NK-92 (cell line): ENCODE results near the gene LRRC74B.
"Not testable (repeated sequence)": the region's sequence is repeated elsewhere in the genome, so short reads cannot be mapped to it uniquely, and the experiment has no call there.

Experiments used
- DNase-seq: peaks from one replicate; lab custom pipeline; 2025; ENCODE audit not compliant: unreplicated experiment; lab: John Stamatoyannopoulos, UW

The LRRC74B gene, protein sequence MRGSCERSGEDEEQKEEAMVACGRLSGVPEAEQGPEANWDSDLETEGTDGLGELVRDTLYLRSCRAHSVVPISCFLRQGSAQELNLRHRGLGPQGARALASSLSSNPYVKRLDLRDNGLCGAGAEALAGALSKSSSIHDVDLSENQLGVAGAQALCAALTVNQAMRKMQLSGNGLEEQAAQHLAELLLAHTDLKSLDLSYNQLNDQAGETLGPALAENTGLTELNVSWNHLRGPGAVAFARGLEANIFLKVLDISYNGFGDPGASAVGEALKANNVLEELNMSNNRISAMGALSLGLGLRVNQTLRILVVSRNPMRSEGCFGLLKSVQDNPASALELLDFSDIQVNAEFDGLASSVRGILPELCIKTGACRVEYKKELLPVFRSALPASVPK

GRCh38 chr22:21045585-21046294 lies at the start of gene LRRC74B:
Gene LRRC74B, plus strand, starts transcription at chr22:21045946. Its CDS starts 41 bp downstream, at chr22:21045987.
- DNase-seq = no peak

DNA sequence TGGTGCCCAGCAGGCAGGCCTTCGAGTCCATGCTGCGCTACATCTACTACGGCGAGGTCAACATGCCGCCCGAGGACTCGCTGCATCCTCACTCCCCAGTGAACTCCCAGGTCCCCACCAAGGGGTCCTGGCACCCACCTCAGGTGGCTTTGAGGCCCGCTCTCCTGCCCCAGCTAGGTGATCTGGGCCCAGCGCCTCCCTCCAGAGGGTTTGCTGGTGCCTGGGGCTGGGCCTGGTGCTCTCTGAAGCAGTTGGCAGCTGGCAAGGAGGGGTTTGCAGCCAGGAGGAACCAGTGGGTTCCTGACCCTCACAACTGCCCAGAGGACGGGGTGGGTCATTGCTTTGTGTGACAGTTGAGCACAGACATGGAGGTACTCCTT lies 49.7 kb upstream of the LRRC74B start:
- DNase-seq = no peak

DNA sequence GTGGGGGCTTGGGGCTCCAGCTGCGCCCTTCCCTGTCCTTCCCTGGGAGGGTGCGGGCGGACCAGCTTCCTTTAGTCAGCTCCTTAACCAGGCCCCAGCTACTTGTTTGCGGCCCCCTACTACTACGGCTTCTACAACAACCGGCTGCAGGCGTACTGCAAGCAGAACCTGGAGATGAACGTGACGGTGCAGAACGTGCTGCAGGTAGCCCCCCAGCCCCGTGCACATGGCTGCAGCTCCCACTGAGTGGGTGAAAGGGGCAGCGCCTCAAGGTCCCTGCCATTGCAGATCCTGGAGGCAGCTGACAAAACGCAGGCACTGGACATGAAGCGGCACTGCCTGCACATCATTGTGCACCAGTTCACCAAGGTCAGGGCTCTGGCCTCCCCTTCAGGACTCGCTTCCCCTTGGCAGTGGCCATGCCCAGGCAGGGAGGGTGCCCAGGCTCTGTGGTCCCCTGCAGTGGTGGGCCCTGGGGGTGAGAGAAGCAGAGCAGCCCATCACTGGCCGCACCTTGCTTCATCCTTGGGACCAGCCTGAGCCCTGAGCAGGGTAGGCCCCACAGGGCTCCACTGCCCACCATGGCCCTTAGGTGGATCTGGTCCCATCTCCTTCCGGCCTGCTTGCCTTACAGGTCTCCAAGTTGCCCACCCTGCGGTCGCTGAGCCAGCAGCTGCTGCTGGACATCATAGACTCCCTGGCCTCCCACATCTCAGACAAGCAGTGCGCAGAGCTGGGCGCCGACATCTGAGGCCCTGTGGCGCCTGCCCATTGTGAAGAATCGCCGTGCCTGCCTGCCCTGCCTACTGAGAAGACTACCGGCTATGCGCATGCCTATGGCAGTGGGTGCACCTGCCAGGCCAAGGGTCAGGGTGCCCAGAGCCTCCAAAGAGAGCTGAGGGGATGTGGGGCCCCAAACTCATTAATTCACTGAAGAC lies 48.9 kb upstream of the LRRC74B start:
- no peak for DNase-seq

DNA sequence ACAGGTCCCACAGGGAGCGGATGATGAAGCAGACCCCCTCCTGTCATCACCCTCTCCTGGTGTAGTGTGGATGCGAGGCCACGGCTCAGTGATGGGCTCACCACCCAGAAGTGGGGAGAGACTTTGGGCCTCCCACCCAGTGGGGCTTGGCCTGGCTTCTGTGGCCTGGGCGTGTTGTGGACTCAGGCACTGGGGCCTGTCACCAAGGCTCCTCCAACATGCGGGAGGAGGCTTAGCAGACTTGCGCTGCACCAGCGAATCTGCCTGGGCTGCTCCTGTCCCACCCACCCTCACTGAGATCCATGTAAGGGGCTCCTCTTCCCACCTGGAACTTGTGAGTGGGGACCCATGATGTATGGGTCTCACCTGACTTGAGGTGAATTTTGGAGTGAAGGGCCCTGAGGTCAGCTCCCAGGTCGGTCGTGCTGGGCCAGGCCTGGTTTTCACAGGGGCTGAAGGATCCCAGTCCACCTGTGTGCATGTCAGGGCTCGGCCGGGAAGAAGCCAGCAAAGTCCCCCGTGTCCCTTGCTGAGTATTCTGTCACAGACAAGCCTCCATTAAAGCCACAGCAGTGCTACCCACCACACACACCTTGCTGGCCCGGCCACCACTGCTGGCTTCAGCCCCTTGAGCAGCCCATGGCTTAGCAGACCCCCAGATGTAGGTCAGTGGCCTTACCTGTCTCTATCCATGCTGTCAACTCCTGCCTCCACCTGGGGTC lies 48.0 kb upstream of the LRRC74B start:
- no peak for DNase-seq

DNA sequence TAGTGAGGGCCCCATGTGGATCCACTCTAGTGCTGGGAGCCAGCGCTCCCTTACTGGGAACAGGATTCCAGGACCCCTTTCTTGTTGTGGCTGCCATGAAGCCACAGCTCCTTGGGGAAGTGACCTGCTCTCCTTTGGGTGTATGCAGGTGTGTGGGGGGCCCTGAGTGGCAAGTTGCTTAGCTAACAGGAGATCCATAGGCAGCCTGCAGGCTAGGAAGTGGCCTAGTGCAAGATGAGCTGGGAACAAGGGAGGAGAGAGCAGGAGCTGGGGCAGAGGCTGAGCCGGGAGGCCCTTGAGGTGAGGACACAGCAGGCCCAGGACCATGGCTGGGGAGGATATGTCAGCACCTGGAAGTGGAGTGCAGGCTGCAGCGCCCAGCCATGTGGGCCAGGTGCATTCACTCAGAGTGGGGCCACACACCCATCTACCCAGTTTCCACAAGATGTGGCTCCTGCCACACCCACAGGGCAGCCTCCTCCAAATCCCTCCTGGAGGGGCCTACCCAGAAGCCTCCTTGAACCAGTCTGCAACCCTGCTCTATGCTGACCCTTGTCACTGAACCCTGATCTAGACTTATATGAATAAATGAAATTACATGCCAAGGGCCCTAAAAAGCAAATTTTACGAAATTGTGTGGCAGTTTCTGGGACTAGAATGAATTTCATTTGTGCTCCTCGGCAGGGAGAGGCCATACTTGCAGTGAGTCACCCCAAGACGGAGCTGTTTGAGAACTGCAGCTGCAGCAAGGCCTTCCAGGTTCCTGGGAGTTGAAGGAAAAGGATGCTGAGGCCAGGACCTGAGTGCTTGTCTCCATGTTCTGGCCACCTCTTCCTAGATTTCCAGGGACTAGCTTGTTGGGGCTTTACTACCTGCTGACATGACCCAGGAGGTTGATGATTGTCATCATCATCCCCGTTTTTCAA lies 47.1 kb upstream of the LRRC74B start:
- DNase-seq = no peak

GRCh38 chr22:20999350-21000206 lies 46.2 kb upstream of the LRRC74B start:
- no peak for DNase-seq

DNA sequence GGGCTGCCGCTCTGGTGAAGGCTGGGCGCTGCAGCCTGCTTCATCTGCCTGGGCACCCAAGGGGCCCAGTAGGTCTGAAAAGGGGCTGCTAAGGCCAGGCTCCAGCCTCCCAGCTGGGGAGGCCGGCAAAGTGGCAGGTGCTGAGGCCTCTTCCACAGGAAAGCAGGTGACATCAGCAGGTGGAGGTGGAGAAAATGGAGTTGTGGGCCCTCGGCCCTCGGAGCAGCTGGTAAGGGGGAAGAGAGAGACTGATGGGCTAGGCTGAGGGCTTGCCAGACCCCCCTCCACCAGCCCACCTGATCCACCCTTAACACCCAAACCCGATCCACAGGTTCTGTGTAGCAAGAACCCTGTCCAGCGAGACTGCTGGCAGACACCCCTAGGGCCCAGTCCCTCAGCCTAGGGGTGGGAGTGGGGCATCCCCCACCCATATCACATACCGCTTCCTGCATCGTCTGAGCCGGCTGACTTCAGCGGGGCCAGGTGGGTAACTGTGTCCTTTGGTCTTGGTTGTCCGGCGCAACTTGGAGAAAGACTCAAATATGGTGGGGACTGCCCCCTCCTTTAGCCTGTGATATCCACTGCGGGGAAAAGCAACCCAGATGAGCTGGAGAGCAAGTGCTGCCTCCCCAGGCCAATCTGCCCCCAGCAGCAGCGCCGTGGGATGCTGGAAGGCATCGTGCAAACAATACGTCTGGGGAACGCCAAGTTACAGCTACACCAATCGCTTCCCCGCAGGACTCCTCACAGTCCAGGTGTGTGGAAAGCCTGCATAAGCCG lies 45.3 kb upstream of the LRRC74B start:
- no peak for DNase-seq

DNA sequence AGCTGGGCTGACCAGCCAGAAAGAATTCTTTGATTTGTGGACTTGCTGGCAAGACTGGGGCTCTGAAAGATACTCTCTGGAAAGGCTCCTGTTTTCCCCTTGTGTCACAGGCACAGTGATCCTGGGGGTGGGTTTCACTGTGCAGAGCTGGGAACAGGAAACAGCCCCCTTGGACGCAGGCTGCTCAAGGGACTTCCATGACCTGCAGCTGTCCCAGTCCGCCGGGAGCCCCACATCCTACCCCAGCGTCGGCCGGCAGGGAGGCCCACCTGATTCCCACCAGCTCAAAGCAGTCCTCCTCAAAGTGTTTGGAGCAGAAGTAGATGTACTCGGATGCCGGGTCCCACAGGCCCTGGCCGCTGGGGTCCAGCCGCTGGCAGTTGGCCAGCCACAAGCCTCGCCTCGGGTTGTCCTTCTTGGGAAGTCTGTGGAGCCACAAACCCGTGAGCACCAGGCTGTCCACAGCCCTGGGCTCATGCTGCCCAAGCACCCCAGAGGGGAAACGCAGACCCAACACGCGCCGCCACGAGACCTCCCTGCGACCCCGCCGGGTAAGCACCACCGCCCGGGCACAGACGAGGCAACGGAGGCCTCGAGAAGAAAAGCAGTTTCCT lies 44.7 kb upstream of the LRRC74B start:
- no peak for DNase-seq

DNA sequence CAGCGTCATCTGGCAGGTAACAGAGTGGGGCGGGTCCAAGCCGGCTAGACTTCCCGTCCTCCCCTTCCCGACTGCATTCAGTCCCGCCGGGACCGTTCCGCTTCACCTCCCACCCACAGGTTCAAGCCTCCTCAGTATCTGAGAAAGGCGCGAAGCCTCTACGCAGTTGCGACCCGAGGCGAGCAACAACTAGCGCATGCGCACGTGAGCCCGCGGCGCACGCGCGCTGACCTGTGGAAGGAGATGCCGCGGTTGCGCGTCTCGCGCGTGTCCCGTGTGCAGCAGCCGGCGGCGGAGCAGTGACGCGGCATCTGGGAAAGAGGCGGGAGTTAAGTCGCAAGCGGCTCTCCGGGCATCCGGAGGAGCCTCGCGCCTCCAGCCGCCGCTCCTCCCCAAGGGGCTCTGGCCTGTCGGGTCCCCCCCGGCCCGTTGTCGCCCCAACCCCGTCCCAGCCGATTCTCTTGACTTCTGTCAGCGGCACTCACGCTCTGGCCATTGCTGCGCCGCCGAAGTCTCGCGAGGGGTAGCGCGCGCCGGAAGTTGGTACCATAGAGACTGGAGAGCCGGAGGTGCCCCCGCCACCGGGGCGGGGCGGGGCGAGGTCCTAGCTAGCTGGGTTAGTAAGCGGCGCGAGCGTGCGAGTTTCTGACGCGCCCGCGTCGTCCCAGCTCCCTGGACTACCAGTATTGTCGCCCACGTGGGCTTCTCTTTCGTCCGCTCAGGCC lies 44.0 kb upstream of the LRRC74B start, which contains the start of gene THAP7:
TSS of gene THAP7 (minus strand) at position 518 of the 725 bp plus-strand sequence. CDS start at position 311, 207 bp downstream.
- DNase-seq = peak; percentile 64

DNA sequence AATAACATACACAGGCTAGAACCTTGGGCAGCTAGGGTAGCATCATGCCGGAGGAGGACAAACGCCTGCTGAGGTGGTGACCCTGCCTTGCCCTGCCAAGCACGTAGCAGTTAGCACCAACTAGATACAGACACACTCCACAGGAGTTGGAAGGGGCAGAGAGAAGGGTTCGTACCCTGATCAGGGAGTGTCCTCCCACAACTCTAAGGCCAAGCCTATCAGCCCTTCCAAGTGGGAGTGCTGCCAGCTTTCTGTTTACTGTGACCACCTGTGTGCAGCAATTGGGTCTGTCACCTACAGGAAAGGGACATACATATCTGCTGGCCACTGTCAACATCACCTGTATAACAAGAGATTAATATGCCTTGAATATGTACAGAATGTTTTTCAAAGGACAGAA lies 42.0 kb upstream of the LRRC74B start:
- no peak for DNase-seq

DNA sequence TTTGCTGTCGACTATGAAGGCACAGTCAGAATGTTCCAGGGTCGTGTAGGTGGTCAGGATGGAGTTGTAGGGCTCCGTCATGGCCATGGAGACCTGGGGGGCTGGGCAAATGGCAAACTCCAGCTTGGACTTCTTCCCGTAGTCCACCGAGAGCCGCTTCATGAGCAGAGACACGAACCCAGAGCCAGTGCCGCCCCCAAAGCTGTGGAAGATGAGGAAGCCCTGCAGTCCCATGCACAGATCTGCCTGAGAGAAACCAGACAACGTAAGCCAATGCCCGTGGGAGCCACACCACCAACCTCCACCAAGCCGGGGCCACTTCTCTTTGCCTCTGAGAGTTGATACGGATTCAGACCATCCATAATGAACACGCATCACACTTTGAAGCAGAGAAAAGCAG lies 36.5 kb upstream of the LRRC74B start:
- not testable (repeated sequence) for DNase-seq

DNA sequence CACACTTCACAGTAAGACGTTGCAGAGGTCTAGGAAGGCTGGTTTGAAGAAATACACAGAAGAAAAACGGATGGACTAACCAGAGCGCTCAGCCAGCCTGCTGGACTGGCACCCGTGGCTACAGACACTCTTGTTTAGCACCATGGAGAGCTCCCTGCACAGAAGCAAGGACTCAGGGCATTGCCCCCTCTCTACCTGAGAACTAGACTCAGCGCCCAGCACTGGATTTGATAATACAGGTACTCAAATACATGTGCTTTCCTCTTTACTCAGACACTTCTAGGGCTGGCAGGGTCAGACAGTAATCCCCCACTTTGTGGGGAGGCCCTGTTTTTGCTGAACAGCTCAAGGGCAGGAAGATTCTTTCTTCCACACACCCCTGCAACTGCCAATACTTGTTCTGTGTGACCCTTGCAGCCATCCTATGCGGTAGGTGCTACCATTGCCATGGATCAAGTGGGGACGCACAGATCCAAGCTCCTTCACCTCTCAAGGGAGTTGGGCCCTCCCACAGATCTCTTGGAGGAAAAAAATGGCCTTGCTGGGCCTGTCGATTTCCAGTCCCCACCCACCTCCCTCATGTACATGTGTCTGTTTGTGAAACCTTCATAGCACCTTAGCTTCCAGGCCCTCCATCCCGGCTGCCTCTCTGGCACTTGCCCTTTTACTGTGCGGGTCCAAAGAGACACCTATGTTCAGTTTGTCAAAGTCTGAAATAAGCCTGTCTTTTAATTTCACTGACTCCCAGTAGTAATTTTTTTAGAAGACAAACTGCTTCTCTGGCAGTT lies 35.9 kb upstream of the LRRC74B start:
- DNase-seq = no peak

GRCh38 chr22:21010426-21011113 lies 35.2 kb upstream of the LRRC74B start:
- DNase-seq = no peak

DNA sequence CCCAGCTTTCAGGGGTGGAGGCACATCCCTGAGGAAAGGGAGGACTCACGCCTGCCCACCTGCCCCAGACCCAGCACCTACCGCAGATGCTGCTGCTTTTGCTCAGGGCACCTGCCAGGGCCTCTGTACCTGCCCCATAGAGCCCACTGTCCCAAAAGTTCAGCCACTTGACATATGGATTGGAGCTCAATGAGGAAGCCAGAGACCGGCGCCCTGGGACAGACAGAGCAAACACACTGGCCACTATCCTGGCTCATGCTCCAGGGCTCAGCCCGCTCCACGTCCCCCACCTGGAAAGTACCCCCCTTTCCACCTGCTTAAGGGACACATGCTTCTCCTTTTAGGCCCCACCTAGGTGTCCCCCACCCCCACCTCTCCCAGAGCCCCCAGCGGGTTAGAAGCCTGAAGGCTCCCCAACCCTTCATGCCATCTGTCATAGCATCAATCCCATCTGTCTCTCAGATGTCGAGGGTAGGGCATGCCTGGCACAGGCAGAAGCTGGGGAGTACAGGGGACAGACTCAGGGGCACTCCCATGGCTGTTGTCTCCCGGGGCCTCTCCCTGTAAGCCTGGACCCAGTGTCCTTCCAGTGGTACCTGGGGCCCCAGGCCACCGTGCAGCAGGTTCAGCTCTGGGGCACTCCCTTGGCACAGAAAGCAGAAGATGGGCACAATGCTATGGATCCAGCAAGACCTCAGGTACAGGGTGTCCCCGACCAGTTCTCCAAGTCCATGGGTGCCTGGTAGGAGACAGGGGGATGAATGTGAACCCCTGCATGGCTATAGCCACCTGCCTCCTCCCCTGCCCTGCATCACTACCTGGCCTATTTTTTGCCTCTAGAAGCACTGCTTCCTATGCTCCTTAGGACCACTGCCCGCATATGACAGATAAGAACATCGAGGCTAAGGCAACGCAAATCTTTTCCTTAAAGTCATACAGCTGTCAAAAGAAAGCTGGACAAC lies 33.0 kb upstream of the LRRC74B start:
- no peak for DNase-seq
